ENCODE data around the gene CEP350.

Gene CEP350

DNA sequence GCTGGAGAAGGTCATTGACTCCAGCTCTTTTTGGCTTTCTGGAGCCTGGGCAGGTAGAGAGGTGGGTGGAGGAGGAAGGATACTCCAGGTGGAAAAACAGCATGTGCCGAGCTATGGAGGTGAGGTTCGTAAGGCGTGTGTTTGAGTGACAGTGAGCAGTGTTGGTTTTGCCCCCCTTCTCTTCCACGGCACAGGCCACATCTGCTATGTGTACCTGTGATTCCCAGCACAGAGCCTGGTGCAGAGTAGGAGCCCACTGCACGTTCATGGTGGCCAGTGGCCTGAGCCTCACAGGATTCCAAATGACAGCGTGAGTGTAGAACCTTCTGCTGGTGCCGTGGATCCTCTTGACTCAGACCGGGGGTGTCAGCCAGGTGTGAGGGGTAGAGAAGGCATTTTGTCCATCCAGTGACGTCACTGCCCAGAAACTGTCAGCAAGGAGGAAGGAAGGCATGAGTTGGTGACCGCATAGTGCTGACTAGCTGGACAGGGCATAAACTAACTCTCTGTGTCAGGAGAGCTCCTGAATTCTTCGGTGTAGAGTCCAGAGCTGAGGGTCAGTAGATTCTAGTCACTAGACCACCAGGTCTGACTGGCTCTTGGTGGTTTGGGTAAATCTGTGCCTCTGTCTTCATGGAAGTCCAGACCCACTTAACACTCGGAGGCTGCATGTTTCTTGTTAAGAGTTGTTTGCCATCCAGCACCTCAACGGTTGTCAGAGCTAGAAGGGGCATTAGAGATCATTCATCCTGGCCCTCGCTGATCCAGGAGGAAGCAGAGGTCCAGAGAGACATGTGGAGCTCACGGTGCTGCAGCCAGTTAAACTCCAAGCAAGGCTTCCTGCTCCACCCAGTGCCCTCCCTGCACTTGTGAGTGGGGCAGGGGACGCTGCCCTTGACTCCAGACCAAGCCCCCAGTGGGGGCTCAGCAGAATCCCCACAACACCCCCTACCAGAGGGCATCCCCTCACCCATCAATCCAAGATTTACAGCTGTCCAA is 203.8 kb downstream of the CEP350 start:
- FAIRE-seq = no peak

DNA sequence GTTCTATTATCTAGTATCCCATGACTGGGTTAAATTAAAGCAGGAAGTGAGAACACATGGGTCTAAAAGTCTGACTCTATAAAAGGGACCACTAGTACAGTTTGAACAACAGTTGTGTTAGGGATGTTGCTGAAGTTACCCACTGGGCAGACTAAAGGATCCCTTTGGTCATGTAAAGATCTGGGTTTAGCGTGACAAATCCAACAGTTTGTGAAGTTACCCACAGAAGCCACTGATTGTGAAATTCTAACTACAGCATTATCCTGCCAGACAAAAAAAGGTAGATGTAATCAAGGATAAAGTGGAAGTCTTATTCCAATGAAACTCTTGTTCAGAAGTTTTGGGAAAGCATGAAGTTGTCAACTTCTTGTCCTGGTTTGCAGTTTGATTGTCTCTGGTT is 205.7 kb downstream of the CEP350 start:
- FAIRE-seq = no peak

GRCh38 chr1:180163041-180163440 is 208.4 kb downstream of the CEP350 start:
- FAIRE-seq = no peak

All from colon (tissue), 2 donors.